ENCODE results near the gene ZNF224.

The ZNF224 gene

GRCh38 chr19:44151491-44151890 lies 57.3 kb downstream of the ZNF224 start:
- TF ChIP-seq EGR1 (IDR thresholded peaks at IDR 0.05) (no peak), CEBPB (IDR thresholded peaks at IDR 0.05) (no peak), MAX (IDR thresholded peaks at IDR 0.05) (no peak), TCF12 (IDR thresholded peaks at IDR 0.05; ENCODE audit: low read depth) (no peak), RAD21 (IDR thresholded peaks at IDR 0.05; ENCODE audit: low read depth) (no peak), CREB1 (IDR thresholded peaks at IDR 0.05; ENCODE audit: low read depth) (no peak)

GRCh38 chr19:44156475-44156874 lies 62.3 kb downstream of the ZNF224 start:
- TF ChIP-seq YY1 (IDR thresholded peaks at IDR 0.05; ENCODE audit: low read depth): no peak
- no peak for TF ChIP-seq CEBPB (IDR thresholded peaks at IDR 0.05)
- no peak for TF ChIP-seq ZBTB7A (IDR thresholded peaks at IDR 0.05; ENCODE audit: low read depth)
- TF ChIP-seq MAX (IDR thresholded peaks at IDR 0.05): no peak
- TF ChIP-seq NFIC (IDR thresholded peaks at IDR 0.05): no peak
- TF ChIP-seq TCF12 (IDR thresholded peaks at IDR 0.05; ENCODE audit: low read depth): no peak; the same call in 1 of the 2 replicates
- no peak for TF ChIP-seq TAF1 (IDR thresholded peaks at IDR 0.05; ENCODE audit: low read depth)
- TF ChIP-seq EP300 (IDR thresholded peaks at IDR 0.05; ENCODE audit: borderline replicate concordance): no peak
- TF ChIP-seq, protein P1, sequence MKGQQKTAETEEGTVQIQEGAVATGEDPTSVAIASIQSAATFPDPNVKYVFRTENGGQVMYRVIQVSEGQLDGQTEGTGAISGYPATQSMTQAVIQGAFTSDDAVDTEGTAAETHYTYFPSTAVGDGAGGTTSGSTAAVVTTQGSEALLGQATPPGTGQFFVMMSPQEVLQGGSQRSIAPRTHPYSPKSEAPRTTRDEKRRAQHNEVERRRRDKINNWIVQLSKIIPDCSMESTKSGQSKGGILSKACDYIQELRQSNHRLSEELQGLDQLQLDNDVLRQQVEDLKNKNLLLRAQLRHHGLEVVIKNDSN (IDR thresholded peaks at IDR 0.05): no peak
- TF ChIP-seq RAD21 (IDR thresholded peaks at IDR 0.05; ENCODE audit: low read depth): no peak
- no peak for TF ChIP-seq EGR1 (IDR thresholded peaks at IDR 0.05)
- no peak for TF ChIP-seq CREB1 (IDR thresholded peaks at IDR 0.05; ENCODE audit: low read depth)
- TF ChIP-seq REST (IDR thresholded peaks at IDR 0.05; ENCODE audit: low read depth): no peak
- TF ChIP-seq FOXM1 (IDR thresholded peaks at IDR 0.05; ENCODE audit: borderline replicate concordance, low read depth): no peak
- TF ChIP-seq TEAD4 (IDR thresholded peaks at IDR 0.05): no peak

Measured in Ishikawa (cell line).